GM12878 (cell line): ENCODE data around the gene FBRSL1. TPM values are rescaled to one million over a fixed set of nuclear protein-coding genes. Genes with fewer than 3 reads are reported as not detected.

ENCODE experiments used
- ATAC-seq: fragments of 200-7000 bp; cut with Tn5 transposase; 3 replicates; pipeline ENCODE4 v1.9.1; 2020; ENCODE audit warnings: mild to moderate bottlenecking, moderate library complexity
- BruUV-seq: library from RNA; stranded (reverse); fragments of 400-500 nt; replicated peaks from 2 replicates; lab custom pipeline; 2021; lab: Mats Ljungman, UMichigan
- CTCF ChIA-PET: fragments of 300-600 bp; sonication (Branson Sonifier 250); formaldehyde crosslinking; extraction: SDS; loops from one replicate; lab custom pipeline; 2021; ENCODE audit warnings: inconsistent platforms; lab: Yijun Ruan, JAX
- POLR2A ChIA-PET: fragments of 350-600 bp; formaldehyde crosslinking; extraction: SDS; loops from one replicate; lab custom pipeline; 2021; ENCODE audit warnings: inconsistent platforms; lab: Charles Lee
- RAD21 ChIA-PET: fragments of 300-600 bp; sonication (Branson Sonifier 250); formaldehyde crosslinking; loops from one replicate; lab custom pipeline; 2023; ENCODE audit warnings: antibody characterized with exemption; ENCODE audit not compliant: unreplicated experiment; lab: Charles Lee
- SMC1A ChIA-PET: fragments of 300-600 bp; sonication (Branson Sonifier 250); formaldehyde crosslinking; loops from one replicate; lab custom pipeline; 2023; ENCODE audit not compliant: unreplicated experiment, uncharacterized antibody; lab: Charles Lee
- DNase-seq: peaks from one replicate; pipeline ENCODE4 v3.0.0-alpha.2; 2011; ENCODE audit warnings: low read depth, low spot score
- FAIRE-seq: peaks from 3 replicates; lab custom pipeline; 2011; peaks lifted over from hg19 to GRCh38; lab: Jason Lieb, UNC
- H2AFZ ChIP-seq: 2 replicates; pipeline ENCODE4 v1.6.0; 2011; ENCODE audit warnings: low read depth, low read length, control low read depth; ENCODE audit not compliant: control insufficient read depth
- H3K27ac ChIP-seq: 2 replicates; pipeline ENCODE4 v1.5.1; 2011; ENCODE audit warnings: control low read depth; ENCODE audit not compliant: control insufficient read depth, insufficient read depth
- H3K27me3 ChIP-seq, 2 experiments: replicated peaks in 1 of 2; 2 replicates each; pipeline versions ENCODE4 v1.6.0 to v1.6.1; 2011; ENCODE audit warnings: low read length in 1 of 2; ENCODE audit not compliant: control insufficient read depth in 2 of 2, insufficient read depth in 2 of 2
- H3K36me3 ChIP-seq, 2 experiments: 2 replicates each; pipeline ENCODE4 v1.5.1; 2011; ENCODE audit warnings: low read length in 1 of 2; ENCODE audit not compliant: control insufficient read depth in 2 of 2, insufficient read depth in 2 of 2
- H3K4me1 ChIP-seq: 2 replicates; pipeline ENCODE4 v1.6.1; 2011; ENCODE audit warnings: mild to moderate bottlenecking, low read length, moderate library complexity, mixed read lengths; ENCODE audit not compliant: control insufficient read depth, insufficient read depth
- H3K4me2 ChIP-seq: 2 replicates; pipeline ENCODE4 v1.6.0; 2011; ENCODE audit warnings: control low read depth; ENCODE audit not compliant: control insufficient read depth, insufficient read depth
- H3K4me3 ChIP-seq: fragments of 200-600 bp; sonication (generic); 2 replicates; pipeline ENCODE4 v1.5.1; 2016
- H3K79me2 ChIP-seq: 2 replicates; pipeline ENCODE4 v1.6.0; 2011; ENCODE audit warnings: low read length; ENCODE audit not compliant: control insufficient read depth, insufficient read depth
- H3K9ac ChIP-seq: 2 replicates; pipeline ENCODE4 v1.8.0; 2011; ENCODE audit warnings: low read length, control low read depth, mixed read lengths; ENCODE audit not compliant: control insufficient read depth, insufficient read depth
- H3K9me3 ChIP-seq: replicated peaks from 3 replicates; pipeline ENCODE4 v1.5.1; 2011; ENCODE audit warnings: mild to moderate bottlenecking, low read length; ENCODE audit not compliant: control insufficient read depth, insufficient read depth
- H4K20me1 ChIP-seq: 2 replicates; pipeline ENCODE4 v1.6.0; 2011; ENCODE audit not compliant: control insufficient read depth, insufficient read depth
- BCL3 ChIP-seq: IDR thresholded peaks from 2 replicates; pipeline ENCODE4 v1.6.1; 2011; ENCODE audit warnings: borderline replicate concordance, low read depth, mild to moderate bottlenecking, moderate library complexity, low read length; ENCODE audit not compliant: insufficient read depth, poor library complexity, severe bottlenecking
- CHD2 ChIP-seq: IDR thresholded peaks from 2 replicates; pipeline ENCODE4 v1.6.1; 2011; ENCODE audit warnings: low read depth, low read length, improper control_type of control experiment, borderline replicate concordance
- CTCF ChIP-seq, 3 experiments: IDR thresholded peaks in 2 of 3; conservative IDR thresholded peaks in 1 of 3; 2 replicates each; pipeline ENCODE4 v1.5.1; 2011; ENCODE audit warnings: low read depth in 3 of 3, low read length in 3 of 3, mild to moderate bottlenecking in 3 of 3, control low read depth in 2 of 3, moderate library complexity in 2 of 3, inconsistent platforms in 1 of 3, mixed read lengths in 1 of 3; ENCODE audit not compliant: control insufficient read depth in 2 of 3, insufficient read depth in 1 of 3; ENCODE audit errors: extremely low read depth in 1 of 3
- DPF2 ChIP-seq: fragments of 450-650 bp; IDR thresholded peaks from 2 replicates; pipeline ENCODE4 v1.6.1; 2017; ENCODE audit warnings: mild to moderate bottlenecking
- E2F8 ChIP-seq: fragments of 450-650 bp; IDR thresholded peaks from 2 replicates; pipeline ENCODE4 v1.6.1; 2018; ENCODE audit warnings: mild to moderate bottlenecking, low read depth, moderate library complexity; ENCODE audit not compliant: partially characterized antibody
- EGR1 ChIP-seq, 2 experiments: IDR thresholded peaks; 1 replicate in 1 of 2; 2 replicates in 1 of 2; pipeline ENCODE4 v1.6.1; 2011 to 2012; ENCODE audit warnings: low read depth in 2 of 2, low read length in 2 of 2, borderline replicate concordance in 1 of 2, mild to moderate bottlenecking in 1 of 2, moderate library complexity in 1 of 2
- HDAC6 ChIP-seq: fragments of 200-600 bp; sonication (generic); IDR thresholded peaks from one replicate; pipeline ENCODE4 v1.8.0; 2017; ENCODE audit warnings: antibody characterized with exemption; ENCODE audit not compliant: unreplicated experiment
- IKZF2 ChIP-seq, 2 experiments: fragments of 450-650 bp; IDR thresholded peaks; 2 replicates each; pipeline ENCODE4 v1.6.1; 2017; ENCODE audit warnings: mild to moderate bottlenecking in 2 of 2, moderate library complexity in 2 of 2
- LARP7 ChIP-seq: fragments of 450-650 bp; IDR thresholded peaks from 2 replicates; pipeline ENCODE4 v1.6.1; 2017; ENCODE audit warnings: mild to moderate bottlenecking
- NR2F1 ChIP-seq: fragments of 450-650 bp; conservative IDR thresholded peaks from 2 replicates; pipeline ENCODE4 v1.6.1; 2017; ENCODE audit warnings: mild to moderate bottlenecking
- NRF1 ChIP-seq: conservative IDR thresholded peaks from 2 replicates; pipeline ENCODE4 v1.6.1; 2011; ENCODE audit warnings: mild to moderate bottlenecking, low read depth, low read length, improper control_type of control experiment
- PAX8 ChIP-seq: fragments of 450-650 bp; IDR thresholded peaks from 2 replicates; pipeline ENCODE4 v1.6.1; 2017; ENCODE audit warnings: mild to moderate bottlenecking, moderate library complexity
- PKNOX1 ChIP-seq: fragments of 450-650 bp; IDR thresholded peaks from 2 replicates; pipeline ENCODE4 v1.6.1; 2016; ENCODE audit warnings: mild to moderate bottlenecking
- SMAD5 ChIP-seq: IDR thresholded peaks from 2 replicates; pipeline ENCODE4 v1.6.1; 2016; ENCODE audit warnings: antibody characterized with exemption, low read depth
- USF2 ChIP-seq: IDR thresholded peaks from 2 replicates; pipeline ENCODE4 v1.6.1; 2011; ENCODE audit warnings: low read depth, low read length, improper control_type of control experiment, borderline replicate concordance
- YY1 ChIP-seq: IDR thresholded peaks from 2 replicates; pipeline ENCODE4 v1.6.1; 2011; ENCODE audit warnings: low read depth, mild to moderate bottlenecking, low read length
- WGBS: methylation state at CpG from one replicate; pipeline ENCODE4 v1.1.6; 2016; ENCODE audit warnings: low lambda C conversion rate; ENCODE audit not compliant: insufficient replicate concordance, insufficient coverage; ENCODE audit errors: missing lambda C conversion rate; 5-methylcytosine and 5-hydroxymethylcytosine counted together
- in situ Hi-C: fragments of 300-500 bp; cut with MboI; formaldehyde crosslinking; loops from 9 replicates; pipeline ENCODE4 v1.14.3; 2018; ENCODE audit warnings: mixed read lengths
- intact Hi-C: fragments of 100-400 bp; cut with micrococcal nuclease; formaldehyde crosslinking; loops from one replicate; pipeline ENCODE4 v1.14.2; 2022; ENCODE audit not compliant: unreplicated experiment
- polyA plus RNA-seq, 11 experiments: library from polyadenylated mRNA; depleted of rRNA in 4 of 11; unstranded in 6 of 11; stranded (reverse) in 5 of 11; fragments of >200 nt; fragmentation: Nextera tagmentation in 4 of 11; fragmentation: Illumina TruSeq in 1 of 11; extraction: Ambion mirVana in 4 of 11; extraction: Trizol in 1 of 11; gene quantifications; 1 replicate in 1 of 11; 2 replicates in 10 of 11; pipeline versions ENCODE4 v1.2.1 to v1.2.3, GENCODE V29; 2011 to 2016; ENCODE audit warnings: inconsistent platforms in 2 of 11, missing spikeins in 2 of 11, low read depth in 1 of 11
- total RNA-seq, 4 experiments: library from RNA; depleted of rRNA in 3 of 4; stranded (reverse); fragments of >200 nt in 3 of 4; fragmentation: Illumina TruSeq in 1 of 4; extraction: Trizol in 1 of 4; gene quantifications; 2 replicates each; pipeline versions ENCODE4 v1.2.1 to v1.2.3, GENCODE V29; 2013 to 2021

FBRSL1 gene
- total and polyA plus RNA-seq, 10 of the 15 experiments (the other 5 are each of a cell fraction or from before 2014, with no cell fraction given): 0.19 to 55.1 (median 4.1) TPM

- ChIA-PET RAD21 (no interaction called here), CTCF (no interaction called here), POLR2A (no interaction called here), SMC1A (no interaction called here)
- no peak overlapping the region for H3K9ac ChIP-seq
- no peak overlapping the region for H3K4me3 ChIP-seq
- peaks cover 21% of the 10 kb centered on the region for H3K4me1 ChIP-seq
- in situ Hi-C loops (no loop called here), intact Hi-C loops (no loop called here)
- FAIRE-seq (no peak), ATAC-seq (no peak), DNase-seq (no peak)
- WGBS: 53% methylated on average over 13 of the region's 13 CpGs
- no peak overlapping the region for H2AFZ ChIP-seq
- no TSS peak for BruUV-seq
- no peaks in the 10 kb centered on the region for H3K27me3 ChIP-seq
- H3K27ac ChIP-seq: no peak overlapping the region
- no peak overlapping the region for H3K4me2 ChIP-seq
- no peaks in the 10 kb centered on the region for H4K20me1 ChIP-seq
- no peaks in the 10 kb centered on the region for H3K79me2 ChIP-seq
- no peaks in the 10 kb centered on the region; the same call in 2 of the 3 replicates for H3K9me3 ChIP-seq
- H3K36me3 ChIP-seq: no peaks in the 10 kb centered on the region
- TF ChIP-seq SMAD5: no peak
- no peak for TF ChIP-seq IKZF2 (IDR thresholded peaks at IDR 0.05)
- no peak for TF ChIP-seq HDAC6
- TF ChIP-seq CTCF (IDR thresholded peaks at IDR 0.05 in 2 of 3, conservative IDR thresholded peaks at IDR 0.05 in 1 of 3; ENCODE audit: control insufficient read depth in 2 of 3, extremely low read depth in 1 of 3, insufficient read depth in 1 of 3, low read depth in 3 of 3, low read length in 3 of 3): no peak
- no peak for TF ChIP-seq EGR1 (IDR thresholded peaks at IDR 0.05; ENCODE audit: borderline replicate concordance in 1 of 2, low read depth in 2 of 2, low read length in 2 of 2)
- no peak for TF ChIP-seq DPF2
- TF ChIP-seq YY1: no peak
- no peak for TF ChIP-seq USF2
- no peak for TF ChIP-seq NR2F1
- no peak for TF ChIP-seq LARP7
- no peak for TF ChIP-seq CHD2
- no peak for TF ChIP-seq PKNOX1
- TF ChIP-seq PAX8: no peak
- TF ChIP-seq NRF1: no peak
- no peak for TF ChIP-seq BCL3
- no peak for TF ChIP-seq E2F8
Observed at GRCh38 chr12:132454193-132454932, 35.6 kb upstream of the FBRSL1 start.
